ENCODE data around the gene BOD1L1.

The BOD1L1 gene

DNA sequence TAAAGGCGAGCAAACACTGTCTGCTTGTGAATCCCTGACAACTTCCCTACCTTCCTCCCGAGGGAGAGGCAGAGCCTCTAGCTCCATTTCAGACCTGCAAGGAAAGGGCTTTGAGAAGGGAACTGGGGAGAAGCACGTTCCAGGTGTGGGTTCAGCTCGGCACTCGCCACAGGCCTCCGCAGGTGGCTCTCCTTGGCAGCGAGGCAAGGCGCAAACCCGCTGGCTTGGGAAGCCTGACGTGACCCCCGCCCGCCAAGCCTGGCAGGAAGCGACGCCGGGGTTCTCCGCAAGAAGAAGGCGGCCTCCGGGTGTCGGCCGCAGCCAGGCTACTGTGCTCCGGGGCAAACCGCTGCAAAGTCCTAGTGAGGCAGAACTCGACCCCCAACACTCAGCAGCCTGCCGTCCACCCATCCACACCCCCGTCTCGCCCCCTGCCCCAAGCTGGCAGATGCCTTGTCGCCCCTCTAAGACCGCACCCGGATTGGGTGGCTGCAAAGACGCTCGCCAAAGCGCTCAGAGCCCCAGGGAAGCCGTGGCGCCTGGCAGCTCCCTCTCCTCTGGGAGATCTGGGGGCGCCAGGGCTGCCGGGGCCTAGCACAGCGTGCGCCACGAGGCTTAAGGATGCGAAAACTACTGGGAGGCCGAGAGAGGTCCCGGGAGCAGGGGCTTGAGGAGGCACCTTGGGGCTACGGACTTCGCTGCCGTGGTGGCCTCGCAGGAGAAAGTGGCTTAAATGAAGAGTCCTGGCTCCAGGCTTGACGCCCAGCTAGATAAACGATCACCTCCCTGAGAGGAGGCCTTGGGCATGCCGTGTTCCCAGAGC, 105.0 kb downstream of the BOD1L1 start:
- no peak for DNase-seq

DNA sequence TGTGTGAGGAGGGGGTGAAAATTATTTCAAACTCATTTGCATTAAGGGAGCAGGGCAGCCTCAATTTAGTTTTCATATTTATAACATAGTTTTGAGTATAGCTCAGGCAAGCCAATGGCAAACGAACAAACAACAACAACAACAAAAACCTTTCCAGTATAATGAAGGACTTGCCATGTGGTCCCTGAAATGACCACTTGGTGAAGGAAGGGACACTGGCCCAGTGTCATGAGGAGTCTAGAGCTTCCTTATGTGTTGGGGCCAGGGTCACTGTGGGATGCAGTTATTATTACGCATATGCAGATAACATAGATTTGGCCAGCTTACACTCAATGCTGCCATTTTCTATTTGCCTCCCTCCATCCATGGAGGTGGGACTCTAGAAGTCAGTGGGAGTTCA, 106.5 kb downstream of the BOD1L1 start:
- DNase-seq, result no peak
